Small intestine (tissue), 7 donors: Measurements from ENCODE around the gene METTL23. TPM values are rescaled to one million over a fixed set of nuclear protein-coding genes. Genes with fewer than 3 reads are reported as not detected.
"Not testable (repeated sequence)": the region's sequence is repeated elsewhere in the genome, so short reads cannot be mapped to it uniquely, and the experiment has no call there.

Source experiments
- DNase-seq, 2 donors: peaks; one replicate each; pipeline versions ENCODE4 v3.0.0 to v3.0.0-alpha.2; 2013
- FAIRE-seq: peaks from 2 replicates; lab custom pipeline; 2012; peaks lifted over from hg19 to GRCh38; lab: Jason Lieb, UNC
- H3K27ac ChIP-seq, 3 donors: one replicate each; pipeline ENCODE4 v1.5.1; 2013; ENCODE audit warnings: low read length in 2 of 3, mild to moderate bottlenecking in 2 of 3, control low read depth in 1 of 3, inconsistent platforms in 1 of 3, low read depth in 1 of 3, moderate library complexity in 1 of 3
- H3K27me3 ChIP-seq, 3 donors: one replicate each; pipeline ENCODE4 v1.6.1; 2013; ENCODE audit warnings: low read length in 3 of 3, inconsistent platforms in 1 of 3; ENCODE audit not compliant: control insufficient read depth in 3 of 3, insufficient read depth in 3 of 3
- H3K36me3 ChIP-seq, 3 donors: one replicate each; pipeline ENCODE4 v1.6.1; 2013; ENCODE audit warnings: low read length in 3 of 3, inconsistent platforms in 1 of 3, low read depth in 1 of 3, mild to moderate bottlenecking in 1 of 3, moderate library complexity in 1 of 3; ENCODE audit not compliant: control insufficient read depth in 3 of 3, insufficient read depth in 2 of 3
- H3K4me1 ChIP-seq, 3 donors: one replicate each; pipeline ENCODE4 v1.6.1; 2013; ENCODE audit warnings: low read length in 2 of 3, inconsistent platforms in 1 of 3, low read depth in 1 of 3, mild to moderate bottlenecking in 1 of 3, moderate library complexity in 1 of 3; ENCODE audit not compliant: control insufficient read depth in 3 of 3, insufficient read depth in 2 of 3
- H3K4me3 ChIP-seq, 3 donors: one replicate each; pipeline ENCODE4 v1.5.1; 2013; ENCODE audit warnings: low read length in 3 of 3, control low read depth in 1 of 3, inconsistent platforms in 1 of 3, low read depth in 1 of 3, mild to moderate bottlenecking in 1 of 3, moderate library complexity in 1 of 3
- H3K9me3 ChIP-seq, 2 donors: one replicate each; pipeline ENCODE4 v1.6.1; 2013; ENCODE audit warnings: low read depth in 1 of 2, low read length in 1 of 2; ENCODE audit not compliant: control insufficient read depth in 2 of 2, insufficient read depth in 1 of 2
- WGBS, 3 donors: extraction: QIAGEN DNeasy Blood & Tissue Kit; methylation state at CpG; one replicate each; pipeline ENCODE4 v1.1.7; 2013; 5-methylcytosine and 5-hydroxymethylcytosine counted together
- polyA plus RNA-seq, 4 donors: library from polyadenylated mRNA; stranded (reverse) in 3 of 4; unstranded in 1 of 4; fragments of 200-250 nt in 3 of 4; fragments of 120-200 nt in 1 of 4; gene quantifications; one replicate each; pipeline versions ENCODE4 v1.2.1 to v1.2.3, GENCODE V29; 2013
- donor health status: healthy with polysubstance abuse.
- donor health status: control.
- donor health status: control.
- donor health status: Bipolar disorder and iron deficiency.
- donor health status: healthy.

METTL23 gene
- polyA plus RNA-seq, 4 donors = 28.8 to 41.8 (median 37.7) TPM

DNA sequence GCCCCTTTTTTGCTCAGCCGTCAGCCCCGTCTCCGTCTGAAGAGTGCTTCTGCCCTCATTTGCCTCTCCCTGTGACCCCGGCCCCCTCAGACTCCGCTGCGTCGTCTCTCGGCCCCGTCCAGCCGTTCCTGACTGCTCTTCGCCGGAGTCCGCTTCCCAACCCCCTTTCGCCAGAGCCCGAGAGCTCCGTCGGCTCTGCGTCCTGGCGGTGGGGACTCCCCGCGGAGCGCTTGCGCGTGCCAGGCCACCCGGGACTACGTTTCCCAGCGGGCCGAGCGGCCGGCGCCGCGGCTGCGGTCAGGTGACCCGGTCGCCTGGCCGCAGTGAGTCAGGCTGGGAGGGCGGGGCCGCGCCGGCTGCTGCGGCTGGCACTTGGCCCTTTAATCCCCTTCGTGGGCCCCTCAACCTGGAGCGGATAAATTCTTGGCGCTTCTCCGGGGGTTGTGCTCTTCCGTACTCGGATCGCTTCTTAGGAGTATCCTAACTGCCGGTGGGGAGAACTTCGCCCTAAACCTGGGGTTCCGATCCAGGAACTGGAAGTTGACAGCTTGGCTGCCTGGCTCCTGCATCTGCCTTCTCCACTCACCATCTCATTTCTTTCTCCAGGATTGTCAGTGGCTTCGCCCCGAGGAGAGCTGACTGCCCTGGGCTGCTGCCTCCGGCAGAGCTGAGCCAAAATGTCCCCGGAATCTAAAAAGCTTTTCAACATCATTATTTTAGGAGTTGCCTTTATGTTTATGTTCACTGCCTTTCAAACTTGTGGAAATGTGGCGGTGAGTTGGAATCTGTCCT, 11.2 kb downstream of the METTL23 start, which contains the start of gene MFSD11:
Gene MFSD11 (plus strand): TSS at position 444 of the 792 bp plus-strand sequence. CDS start 234 bp downstream, at position 678.
- 0 to 1% (median 0%) methylated on average over 54 to 57 of the region's 57 CpGs for WGBS, 3 donors
- Histone ChIP-seq H3K4me3 (peak within 1 kb of the TSS; percentile 91 to 98 (median 96)), H3K4me1 (peaks cover 0 to 17% (median 7%) of the 10 kb centered on the region in 3 donors), H3K27ac (peak within 1 kb of the TSS; percentile 100), H3K36me3 (peaks cover 9 to 16% (median 15%) of the 10 kb centered on the region in 3 donors), H3K9me3 (no peaks in the 10 kb centered on the region), H3K27me3 (no peaks in the 10 kb centered on the region)
- FAIRE-seq (no peak), DNase-seq (peak; percentile 92 to 97)

DNA sequence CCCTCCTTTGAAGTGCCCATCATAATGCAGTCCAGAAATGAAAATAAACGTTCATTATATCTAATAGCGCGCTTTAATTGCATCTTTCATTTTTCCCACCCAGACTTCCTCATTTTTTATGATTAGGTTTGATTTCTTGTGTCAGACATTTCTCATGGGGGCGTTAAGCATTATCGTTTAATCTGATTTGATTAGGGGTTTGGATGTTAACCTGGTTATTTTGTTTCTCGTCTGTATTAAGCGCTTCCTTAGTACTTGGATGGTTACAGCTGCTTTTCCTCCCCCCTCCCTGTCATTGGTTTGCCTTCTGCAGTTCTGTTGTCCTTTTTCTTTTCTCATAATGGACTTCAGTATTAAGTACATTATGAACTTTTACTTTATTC, 11.8 kb downstream of the METTL23 start:
- H3K9me3 ChIP-seq = no peaks in the 10 kb centered on the region
- H3K4me3 ChIP-seq = peak overlapping the region; percentile 62 to 98 (median 62)
- WGBS, 3 donors = 2 to 4% (median 3%) methylated on average over 7 of the region's 7 CpGs
- H3K4me1 ChIP-seq = peaks cover 0 to 17% (median 6%) of the 10 kb centered on the region in 3 donors
- no peaks in the 10 kb centered on the region for H3K27me3 ChIP-seq
- FAIRE-seq = no peak
- H3K27ac ChIP-seq = peak overlapping the region; percentile 78 to 100 (median 100)
- peak; percentile 7 to 35 for DNase-seq
- peaks cover 8 to 15% (median 14%) of the 10 kb centered on the region in 3 donors for H3K36me3 ChIP-seq

DNA sequence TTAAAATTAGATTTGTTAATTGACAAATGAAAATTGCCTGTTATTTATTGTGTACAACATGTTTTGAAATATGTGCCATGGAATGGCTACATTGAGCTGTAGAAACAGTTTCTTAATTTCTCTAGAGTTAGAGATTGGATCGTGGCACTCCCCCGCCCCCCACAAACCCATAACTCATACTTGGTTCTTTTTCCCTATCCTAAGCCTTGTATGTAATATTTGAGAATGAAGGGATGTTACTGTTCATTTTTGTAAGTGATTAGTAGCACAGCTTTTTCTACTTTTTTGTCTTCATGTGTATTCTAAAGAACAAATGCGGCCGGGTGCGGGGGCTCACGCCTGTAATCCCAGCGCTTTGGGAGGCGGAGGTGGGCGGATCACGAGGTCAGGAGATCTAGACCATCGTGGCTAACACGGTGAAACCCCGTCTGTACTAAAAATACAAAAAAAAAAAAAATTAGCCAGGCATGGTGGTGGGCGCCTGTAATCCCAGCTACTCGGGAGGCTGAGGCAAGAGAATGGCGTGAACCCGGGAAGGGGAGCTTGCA, 13.0 kb downstream of the METTL23 start:
- Histone ChIP-seq H3K36me3 (peaks cover 8 to 14% (median 14%) of the 10 kb centered on the region in 3 donors), H3K4me1 (peaks cover 0 to 13% (median 2%) of the 10 kb centered on the region in 3 donors)
- not testable (repeated sequence) for H3K27ac ChIP-seq, H3K27me3 ChIP-seq, H3K4me3 ChIP-seq, DNase-seq, H3K9me3 ChIP-seq, FAIRE-seq
- 91 to 94% (median 94%) methylated on average over 17 of the region's 17 CpGs for WGBS, 3 donors

DNA sequence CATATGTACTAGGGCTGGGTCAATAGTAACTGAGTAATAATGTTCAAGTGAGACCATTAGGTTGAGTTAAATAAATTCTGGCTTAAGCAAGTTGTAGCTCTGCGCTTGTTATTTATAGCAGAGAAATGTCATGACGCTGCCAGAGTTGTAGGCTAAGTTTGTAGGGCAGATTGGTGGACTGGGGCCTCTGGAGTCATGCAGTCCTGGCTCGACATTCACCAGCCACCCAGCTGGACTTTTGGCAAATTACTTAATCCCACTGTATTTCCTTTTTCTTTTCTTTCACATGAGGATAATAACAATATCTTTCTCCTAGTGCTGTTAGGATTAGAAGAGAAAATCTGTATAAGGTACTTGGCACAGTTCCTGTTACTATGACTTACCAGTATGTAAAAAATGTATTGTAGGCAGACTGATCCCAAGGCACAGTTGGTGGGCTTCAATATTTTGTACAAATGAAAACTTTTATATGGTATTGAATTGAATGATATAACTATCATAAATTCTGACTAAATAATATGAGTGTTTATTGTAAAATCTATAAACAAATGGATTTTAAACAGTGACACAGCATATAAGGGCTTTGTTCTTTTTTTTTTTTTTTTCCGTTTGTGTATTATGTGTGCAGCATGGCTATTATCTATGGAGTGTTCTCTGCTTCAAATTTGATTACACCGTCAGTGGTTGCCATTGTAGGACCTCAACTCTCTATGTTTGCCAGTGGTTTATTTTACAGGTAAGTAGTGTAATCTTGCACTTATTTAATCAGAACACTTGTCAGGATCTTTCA, 13.9 kb downstream of the METTL23 start:
- H3K4me3 ChIP-seq = no peak overlapping the region
- H3K27me3 ChIP-seq = no peaks in the 10 kb centered on the region
- no peak for DNase-seq
- no peak overlapping the region for H3K27ac ChIP-seq
- no peaks in the 10 kb centered on the region for H3K9me3 ChIP-seq
- no peak for FAIRE-seq
- peaks cover 0 to 13% (median 2%) of the 10 kb centered on the region in 3 donors for H3K4me1 ChIP-seq
- peaks cover 7 to 19% (median 18%) of the 10 kb centered on the region in 3 donors for H3K36me3 ChIP-seq
- WGBS, 3 donors = 69 to 91% (median 86%) methylated on average over 5 of the region's 5 CpGs

DNA sequence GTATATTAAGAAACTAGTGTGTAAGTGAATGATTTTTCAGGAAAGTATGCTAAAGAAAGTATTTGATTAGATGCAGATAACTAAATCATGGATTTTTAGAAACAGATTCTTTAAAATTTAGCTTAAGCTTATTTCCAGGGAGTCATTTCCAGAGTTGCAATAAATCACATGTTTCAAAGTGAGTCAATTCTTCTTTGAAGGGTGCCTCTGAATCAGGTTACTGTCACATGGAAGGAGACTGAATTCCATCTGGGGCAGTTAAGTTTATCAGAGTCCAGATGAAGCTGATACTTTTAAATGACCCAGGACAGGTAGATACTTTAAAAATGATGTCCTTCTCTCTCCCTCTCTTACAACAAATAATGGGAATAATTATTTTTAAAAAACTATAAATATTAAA, 16.3 kb downstream of the METTL23 start:
- DNase-seq (no peak), FAIRE-seq (no peak)

DNA sequence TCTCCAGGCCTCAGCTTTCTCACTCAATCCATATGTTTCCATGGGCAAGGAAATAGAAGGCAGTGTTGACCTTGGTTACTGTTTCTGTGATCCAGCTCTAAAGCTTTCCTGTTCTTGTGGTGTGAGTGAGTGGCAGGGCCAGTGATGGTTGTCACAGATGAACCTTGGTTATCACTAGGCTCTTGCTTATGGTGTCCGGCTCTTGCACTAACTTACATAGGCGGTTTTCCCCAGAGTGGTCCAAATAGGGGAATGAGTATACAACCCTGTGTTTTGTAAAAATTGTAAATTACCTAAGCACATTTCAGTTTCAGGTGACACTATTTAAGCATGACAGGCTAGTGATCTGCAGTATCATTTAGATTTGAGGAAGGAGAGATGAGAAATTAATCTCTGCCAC, 18.1 kb downstream of the METTL23 start:
- Histone ChIP-seq H3K27me3 (no peaks in the 10 kb centered on the region), H3K9me3 (no peaks in the 10 kb centered on the region), H3K4me3 (no peak overlapping the region), H3K36me3 (peaks cover 6 to 31% (median 19%) of the 10 kb centered on the region in 3 donors), H3K27ac (no peak overlapping the region), H3K4me1 (peaks cover 0 to 3% (median 0%) of the 10 kb centered on the region in 3 donors)
- 74 to 98% (median 94%) methylated on average over 2 of the region's 2 CpGs for WGBS, 3 donors
- no peak for FAIRE-seq
- DNase-seq = no peak

More for the DNA sequence above, 16.3 kb downstream of the METTL23 start:
- Histone ChIP-seq H3K27ac (peak overlapping the region in 1 of 3 donors; percentile 49), H3K4me1 (peaks cover 0 to 13% (median 2%) of the 10 kb centered on the region in 3 donors), H3K36me3 (peaks cover 6 to 23% (median 19%) of the 10 kb centered on the region in 3 donors), H3K4me3 (no peak overlapping the region), H3K9me3 (no peaks in the 10 kb centered on the region), H3K27me3 (no peaks in the 10 kb centered on the region)

DNA sequence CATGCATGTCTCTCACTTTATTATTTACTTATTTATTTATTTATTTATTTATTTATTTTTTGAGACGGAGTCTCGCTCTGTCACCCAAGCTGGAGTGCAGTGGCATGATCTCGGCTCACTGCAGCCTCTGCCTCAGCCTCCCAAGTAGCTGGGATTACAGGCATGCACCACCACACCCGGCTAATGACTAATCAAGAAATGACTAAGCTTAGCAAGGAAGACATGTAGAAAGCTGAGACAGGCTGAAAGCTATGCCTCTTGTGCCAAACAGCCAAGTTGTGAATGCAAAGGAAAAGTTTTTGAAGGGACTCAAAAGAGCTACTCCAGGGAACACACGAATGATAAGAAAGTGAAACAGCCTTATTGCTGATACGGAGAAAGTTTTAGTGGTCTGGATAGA, 19.1 kb downstream of the METTL23 start:
- FAIRE-seq = not testable (repeated sequence)

More for the DNA sequence above, 19.1 kb downstream of the METTL23 start:
- WGBS, 3 donors = 93 to 95% (median 94%) methylated on average over 6 of the region's 6 CpGs
- H3K4me3 ChIP-seq, H3K27me3 ChIP-seq, H3K4me1 ChIP-seq, H3K9me3 ChIP-seq, DNase-seq, H3K27ac ChIP-seq: not testable (repeated sequence)
- H3K36me3 ChIP-seq = peaks cover 6 to 31% (median 19%) of the 10 kb centered on the region in 3 donors
